Endothelial cell of umbilical vein (primary cell): ENCODE measurements around the gene FBN2. TPM values are rescaled to one million over a fixed set of nuclear protein-coding genes. Genes with fewer than 3 reads are reported as not detected.

Experiments
- BruUV-seq: library from RNA; stranded (reverse); fragments of 400-500 nt; replicated peaks from 2 replicates; lab custom pipeline; 2021; lab: Mats Ljungman, UMichigan
- CTCF ChIA-PET: fragments of 300-600, 350-600 bp; sonication (Branson Sonifier 250); formaldehyde crosslinking; loops from one replicate; lab custom pipeline; 2021; ENCODE audit warnings: antibody characterized with exemption, inconsistent platforms; lab: Charles Lee
- POLR2A ChIA-PET: fragments of 300-600, 350-600 bp; sonication (Branson Sonifier 250); formaldehyde crosslinking; loops from one replicate; lab custom pipeline; 2021; ENCODE audit warnings: antibody characterized with exemption, inconsistent platforms; lab: Charles Lee
- DNase-seq: peaks from one replicate; pipeline ENCODE4 v3.0.0-alpha.2; 2011; ENCODE audit warnings: low read depth, low spot score
- FAIRE-seq: peaks from 2 replicates; lab custom pipeline; 2011; peaks lifted over from hg19 to GRCh38; lab: Jason Lieb, UNC
- H2AFZ ChIP-seq: 2 replicates; pipeline ENCODE4 v1.6.0; 2012; ENCODE audit warnings: low read depth, low read length, control low read depth, inconsistent platforms
- H3K27ac ChIP-seq: 2 replicates; pipeline ENCODE4 v1.5.1; 2011; ENCODE audit warnings: low read depth, mild to moderate bottlenecking, control low read depth, low read length, moderate library complexity; ENCODE audit not compliant: insufficient read depth
- H3K27me3 ChIP-seq, 2 experiments: 2 replicates each; pipeline versions ENCODE4 v1.6.0 to v1.6.1; 2011; ENCODE audit warnings: low read length in 2 of 2, mixed read lengths in 1 of 2; ENCODE audit not compliant: control insufficient read depth in 2 of 2, insufficient read depth in 2 of 2
- H3K36me3 ChIP-seq, 2 experiments: 2 replicates in 1 of 2; 3 replicates in 1 of 2; pipeline ENCODE4 v1.5.1; 2011; ENCODE audit warnings: low read length in 2 of 2, mild to moderate bottlenecking in 1 of 2, moderate library complexity in 1 of 2; ENCODE audit not compliant: control insufficient read depth in 2 of 2, insufficient read depth in 2 of 2; ENCODE audit errors: extremely low read depth in 1 of 2
- H3K4me1 ChIP-seq: 3 replicates; pipeline ENCODE4 v1.5.1; 2011; ENCODE audit warnings: mild to moderate bottlenecking, low read length; ENCODE audit not compliant: control insufficient read depth, insufficient read depth; ENCODE audit errors: extremely low read depth
- H3K4me2 ChIP-seq: 2 replicates; pipeline ENCODE4 v1.6.1; 2011; ENCODE audit warnings: low read length, control low read depth, mixed read lengths; ENCODE audit not compliant: insufficient read depth
- H3K4me3 ChIP-seq, 3 experiments: fragments of 200-600 bp in 1 of 3; sonication (generic), shearing (Covaris generic) in 1 of 3; replicated peaks in 1 of 3; 2 replicates each; pipeline ENCODE4 v1.5.1; 2011 to 2016; ENCODE audit warnings: control low read depth in 3 of 3, low read length in 3 of 3, mild to moderate bottlenecking in 2 of 3, inconsistent platforms in 1 of 3, low read depth in 1 of 3, moderate library complexity in 1 of 3; ENCODE audit not compliant: insufficient read depth in 1 of 3
- H3K79me2 ChIP-seq: 2 replicates; pipeline ENCODE4 v1.6.0; 2012; ENCODE audit warnings: low read length, inconsistent platforms; ENCODE audit not compliant: control insufficient read depth, insufficient read depth
- H3K9ac ChIP-seq: replicated peaks from 2 replicates; pipeline ENCODE3; 2011; ENCODE audit warnings: low read length, control low read depth; ENCODE audit not compliant: insufficient read depth; ENCODE audit errors: extremely low read depth
- H3K9me1 ChIP-seq: replicated peaks from 3 replicates; pipeline ENCODE4 v1.6.0; 2011; ENCODE audit warnings: mild to moderate bottlenecking, low read length; ENCODE audit not compliant: control insufficient read depth, insufficient read depth; ENCODE audit errors: extremely low read depth
- H3K9me3 ChIP-seq: replicated peaks from 2 replicates; pipeline ENCODE4 v1.5.1; 2012; ENCODE audit warnings: low read length, inconsistent platforms; ENCODE audit not compliant: control insufficient read depth, insufficient read depth
- H4K20me1 ChIP-seq: replicated peaks from 2 replicates; pipeline ENCODE3; 2011; ENCODE audit warnings: mild to moderate bottlenecking, low read length; ENCODE audit not compliant: control insufficient read depth, insufficient read depth; ENCODE audit errors: extremely low read depth
- CTCF ChIP-seq, 2 donors: IDR thresholded peaks; 1 replicate in 1 of 2; 2 replicates in 1 of 2; pipeline ENCODE4 v1.5.1; 2011; ENCODE audit warnings: low read length in 2 of 2, mild to moderate bottlenecking in 2 of 2, moderate library complexity in 2 of 2, control low read depth in 1 of 2, inconsistent platforms in 1 of 2, low read depth in 1 of 2; ENCODE audit not compliant: insufficient read depth in 1 of 2; ENCODE audit errors: extremely low read depth in 1 of 2
- EZH2 ChIP-seq: IDR thresholded peaks from 2 replicates; pipeline ENCODE4 v1.6.1; 2012; ENCODE audit warnings: borderline replicate concordance, low read depth, mild to moderate bottlenecking, moderate library complexity, low read length, inconsistent platforms; ENCODE audit not compliant: severe bottlenecking
- FOS ChIP-seq: IDR thresholded peaks from 2 replicates; pipeline ENCODE4 v1.6.1; 2011; ENCODE audit warnings: mild to moderate bottlenecking, low read length, moderate library complexity, borderline replicate concordance; ENCODE audit not compliant: insufficient read depth
- GATA2 ChIP-seq: IDR thresholded peaks from 2 replicates; pipeline ENCODE4 v1.7.0; 2011; ENCODE audit warnings: low read depth, mild to moderate bottlenecking, moderate library complexity, mixed read lengths, low read length; ENCODE audit not compliant: insufficient read length, insufficient read depth
- JUN ChIP-seq: IDR thresholded peaks from 2 replicates; pipeline ENCODE4 v1.6.1; 2011; ENCODE audit warnings: borderline replicate concordance, low read depth; ENCODE audit not compliant: insufficient read length, insufficient read depth
- MAX ChIP-seq: IDR thresholded peaks from 2 replicates; pipeline ENCODE4 v1.6.1; 2011; ENCODE audit not compliant: insufficient read depth, insufficient read length
- MYC ChIP-seq: IDR thresholded peaks from one replicate; pipeline ENCODE4 v1.6.1; 2011; ENCODE audit warnings: mild to moderate bottlenecking, low read depth, low read length
- POLR2A ChIP-seq: IDR thresholded peaks from 2 replicates; pipeline ENCODE4 v1.6.1; 2012; ENCODE audit warnings: low read depth, mild to moderate bottlenecking, control low read depth, low read length
- POLR2AphosphoS5 ChIP-seq: IDR thresholded peaks from 2 replicates; pipeline ENCODE4 v1.6.1; 2012; ENCODE audit warnings: low read depth, mild to moderate bottlenecking, control low read depth, low read length, moderate library complexity; ENCODE audit not compliant: insufficient read depth
- dilution Hi-C: fragments of 300-500 bp; cut with MboI; formaldehyde crosslinking; loops from one replicate; pipeline ENCODE4 v1.15.0; 2019; ENCODE audit warnings: low sequenced_read_pairs; ENCODE audit not compliant: extremely low pct_ligation_motif_present
- intact Hi-C: fragments of 100-400 bp; cut with micrococcal nuclease; formaldehyde crosslinking; loops from one replicate; pipeline ENCODE4 v1.10.0; 2022
- polyA plus RNA-seq, 4 experiments: library from polyadenylated mRNA; depleted of rRNA in 3 of 4; stranded (reverse) in 3 of 4; unstranded in 1 of 4; fragments of >200 nt; gene quantifications; 2 replicates each; pipeline versions ENCODE4 v1.2.1 to v1.2.3, GENCODE V29; 2011 to 2012; ENCODE audit warnings: missing spikeins in 1 of 4
- total RNA-seq: library from RNA; stranded (reverse); gene quantifications from 2 replicates; pipeline ENCODE4 v1.2.3, GENCODE V29; 2021

The FBN2 gene
- total and polyA plus RNA-seq, 2 donors (not counting 3 experiments of a cell fraction or from before 2014, with no cell fraction given): 21.8 to 57.4 TPM

- Histone ChIP-seq H3K27ac (no peak overlapping the region), H4K20me1 (no peaks in the 10 kb centered on the region), H3K9me3 (no peaks in the 10 kb centered on the region), H3K4me3 (no peak overlapping the region), H2AFZ (no peak overlapping the region), H3K4me2 (no peak overlapping the region), H3K9me1 (no peaks in the 10 kb centered on the region), H3K79me2 (no peaks in the 10 kb centered on the region), H3K27me3 (no peaks in the 10 kb centered on the region), H3K36me3 (no peaks in the 10 kb centered on the region), H3K4me1 (no peaks in the 10 kb centered on the region), H3K9ac (no peak overlapping the region)
- intact Hi-C loops (no loop called here), dilution Hi-C loops (no loop called here)
- POLR2A ChIA-PET: no interaction called here
- BruUV-seq: no TSS peak
- DNase-seq: no peak
- FAIRE-seq: no peak
- CTCF ChIA-PET: interaction anchor here (0.9 kb wide), 1 partner anchor 16 kb away, joined by 4 read pairs; no protein-coding TSS in a partner anchor
- TF ChIP-seq POLR2AphosphoS5: no peak
- TF ChIP-seq JUN: no peak
- no peak for TF ChIP-seq EZH2
- no peak for TF ChIP-seq CTCF (IDR thresholded peaks at IDR 0.05; ENCODE audit: extremely low read depth in 1 of 2, insufficient read depth in 1 of 2, low read depth in 1 of 2, low read length in 2 of 2)
Measured at GRCh38 chr5:128470663-128471062, 67.4 kb downstream of the FBN2 start.

GRCh38 chr5:128469912-128470311 is 68.1 kb downstream of the FBN2 start:
- dilution Hi-C loops: no loop called here

More at GRCh38 chr5:128469912-128470311, 68.1 kb downstream of the FBN2 start:
- H3K4me1 ChIP-seq: no peaks in the 10 kb centered on the region
- POLR2A ChIA-PET: no interaction called here
- CTCF ChIA-PET: interaction anchor here (0.9 kb wide), 1 partner anchor 16 kb away, joined by 4 read pairs; no protein-coding TSS in a partner anchor
- BruUV-seq: no TSS peak
- DNase-seq: no peak
- TF ChIP-seq POLR2A (no peak), EZH2 (no peak), FOS (no peak), CTCF (IDR thresholded peaks at IDR 0.05; ENCODE audit: extremely low read depth in 1 of 2, insufficient read depth in 1 of 2, low read depth in 1 of 2, low read length in 2 of 2) (no peak), JUN (no peak), GATA2 (no peak), POLR2AphosphoS5 (no peak), MYC (no peak), MAX (no peak)
- no peaks in the 10 kb centered on the region for H4K20me1 ChIP-seq
- H3K9me1 ChIP-seq: no peaks in the 10 kb centered on the region
- no peak overlapping the region for H3K4me2 ChIP-seq
- no peak overlapping the region for H3K4me3 ChIP-seq
- H3K9me3 ChIP-seq: no peaks in the 10 kb centered on the region
- no peaks in the 10 kb centered on the region for H3K36me3 ChIP-seq
- H3K27me3 ChIP-seq: no peaks in the 10 kb centered on the region
- H2AFZ ChIP-seq: no peak overlapping the region
- no peaks in the 10 kb centered on the region for H3K79me2 ChIP-seq
- no peak overlapping the region for H3K27ac ChIP-seq
- H3K9ac ChIP-seq: no peak overlapping the region
- intact Hi-C loops: no loop called here
- FAIRE-seq: no peak
